Activated T-cell treated with anti-CD3 and anti-CD28 coated beads, Interleukin-2, amount 50 U/mL, for 48 hours (primary cell): ENCODE results near the gene ZBTB38.

Experiments used
- DNase-seq, 2 experiments: peaks; one replicate each; pipeline ENCODE4 v3.0.0-alpha.2; 2020

The ZBTB38 gene

DNA sequence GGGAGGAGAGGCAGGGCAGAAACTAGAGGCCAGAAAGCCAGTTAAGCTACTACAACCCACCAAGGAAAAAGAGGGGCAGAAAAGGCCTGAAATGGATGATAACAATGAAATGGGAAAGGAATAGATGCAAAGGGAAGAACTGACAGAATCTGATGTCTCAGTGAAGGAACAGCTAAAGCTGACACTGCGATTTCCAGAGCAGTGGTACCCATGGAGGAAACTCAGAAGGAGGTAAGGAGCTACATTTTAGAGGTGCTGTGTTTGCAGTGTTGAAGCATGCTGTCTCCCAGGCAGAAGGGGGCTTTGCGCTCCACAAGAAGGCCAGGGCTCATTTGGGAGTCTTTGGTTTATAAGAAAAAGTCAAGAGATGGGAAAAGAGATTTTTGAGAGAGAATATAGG is 38.0 kb downstream of the ZBTB38 start:
- DNase-seq: no peak

DNA sequence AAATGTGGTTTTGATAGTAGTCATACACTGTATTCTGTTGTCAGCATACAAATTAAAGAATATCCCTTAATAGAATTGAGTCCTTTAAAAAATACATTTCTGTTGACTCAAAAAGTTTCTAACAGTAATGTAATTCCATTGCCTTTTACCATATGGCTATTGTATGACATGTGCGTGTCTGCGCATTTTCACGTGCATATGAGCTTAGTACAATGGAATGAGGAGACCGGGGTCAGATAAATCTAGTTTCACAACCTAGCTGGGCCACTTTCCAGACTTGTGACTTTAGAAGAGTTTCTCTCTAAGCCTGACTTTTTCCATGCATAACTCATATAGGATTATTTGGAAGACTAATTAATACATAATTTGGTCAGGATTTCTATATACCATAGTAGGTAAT is 38.7 kb downstream of the ZBTB38 start:
- DNase-seq: no peak

DNA sequence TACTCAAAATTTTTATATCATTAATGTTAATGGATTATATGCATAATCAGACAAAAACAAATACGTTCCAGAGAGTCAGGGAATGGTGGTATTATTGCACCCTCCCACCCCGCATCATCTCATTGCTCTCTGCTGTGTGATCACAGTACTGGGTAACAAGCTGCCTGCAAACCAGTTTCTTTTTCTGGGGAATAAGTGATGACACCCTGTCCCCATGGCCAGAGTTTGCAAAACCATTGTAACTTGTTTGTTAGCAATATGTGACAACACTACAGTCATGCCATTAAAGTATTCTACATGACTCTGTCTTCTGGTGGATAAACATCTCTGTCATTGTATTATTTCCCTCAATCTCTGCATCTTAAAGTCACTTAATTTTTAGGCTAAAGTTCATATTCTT is 39.5 kb downstream of the ZBTB38 start:
- no peak for DNase-seq

DNA sequence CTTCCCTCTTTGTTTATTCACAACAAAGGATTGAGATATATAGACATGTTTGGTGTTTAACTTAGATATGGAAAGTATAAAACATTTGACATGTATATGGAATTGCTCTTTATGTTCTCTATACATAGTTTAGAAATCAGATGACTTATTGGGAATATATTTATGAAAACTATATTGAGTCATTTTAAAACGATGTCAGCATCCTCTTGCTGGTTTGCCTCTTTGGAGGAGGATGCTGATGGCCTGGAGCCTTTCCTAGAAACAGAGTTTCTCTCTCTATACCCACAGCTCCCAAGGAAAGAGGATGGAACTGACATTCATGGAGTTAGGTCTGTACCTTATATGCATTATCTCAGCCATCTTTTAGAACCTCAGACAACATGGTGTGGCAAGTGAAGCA is 40.3 kb downstream of the ZBTB38 start:
- no peak for DNase-seq

DNA sequence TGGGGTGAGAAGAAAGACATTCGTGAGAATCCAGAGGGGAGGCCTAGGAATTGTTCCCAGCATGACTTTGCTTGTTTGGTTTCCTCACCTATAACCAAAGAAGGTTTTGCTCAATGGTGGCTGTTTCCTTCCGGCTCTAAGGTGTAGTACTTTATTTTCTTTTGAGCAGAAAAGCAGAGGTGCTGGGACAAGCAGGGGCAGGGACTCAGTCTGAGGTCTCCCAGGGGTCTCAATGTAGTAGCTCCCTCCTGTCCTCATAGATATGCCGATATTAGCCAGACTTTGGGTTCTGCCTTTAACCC is 41.6 kb downstream of the ZBTB38 start:
- no peak for DNase-seq

- DNase-seq: no peak
Observed at GRCh38 chr3:141410408-141410807, 42.1 kb downstream of the ZBTB38 start.

- DNase-seq: no peak
Observed at GRCh38 chr3:141410846-141411245, 42.5 kb downstream of the ZBTB38 start.

DNA sequence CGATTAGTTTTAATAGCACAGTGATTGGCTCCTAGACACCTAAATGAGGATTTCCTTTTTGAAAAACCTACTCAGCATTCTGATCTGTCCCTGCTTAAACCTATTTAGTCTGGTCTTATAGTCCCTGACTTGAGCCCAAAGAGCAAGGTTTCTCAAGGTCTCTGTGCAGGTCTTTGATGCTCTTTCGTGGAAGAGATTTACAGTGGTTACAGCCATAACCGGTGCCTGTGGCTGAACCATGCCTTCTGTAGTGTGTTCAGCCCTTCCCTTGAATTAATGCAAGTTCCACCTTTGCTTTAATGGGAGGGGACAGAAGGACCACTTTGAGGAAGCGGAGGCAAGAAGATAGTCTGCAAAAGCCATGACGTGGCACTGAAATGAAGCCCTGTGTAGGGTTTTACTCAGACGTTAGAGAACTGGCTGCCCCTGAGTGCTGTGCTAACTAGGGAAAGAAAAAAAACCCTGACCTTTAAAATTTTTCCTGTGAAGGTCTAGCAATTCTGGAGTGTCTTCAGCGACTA is 43.0 kb downstream of the ZBTB38 start:
- peak; percentile 53 to 57 for DNase-seq

- DNase-seq: peak; percentile 54
Observed at GRCh38 chr3:141412087-141412935, 44.0 kb downstream of the ZBTB38 start.

- DNase-seq: no peak
Observed at GRCh38 chr3:141412936-141413354, 44.6 kb downstream of the ZBTB38 start.

GRCh38 chr3:141413391-141413790 is 45.1 kb downstream of the ZBTB38 start:
- peak in 1 of 2 experiments; percentile 51 for DNase-seq

GRCh38 chr3:141413801-141414689 is 45.7 kb downstream of the ZBTB38 start:
- DNase-seq: peak; percentile 62 to 68

DNA sequence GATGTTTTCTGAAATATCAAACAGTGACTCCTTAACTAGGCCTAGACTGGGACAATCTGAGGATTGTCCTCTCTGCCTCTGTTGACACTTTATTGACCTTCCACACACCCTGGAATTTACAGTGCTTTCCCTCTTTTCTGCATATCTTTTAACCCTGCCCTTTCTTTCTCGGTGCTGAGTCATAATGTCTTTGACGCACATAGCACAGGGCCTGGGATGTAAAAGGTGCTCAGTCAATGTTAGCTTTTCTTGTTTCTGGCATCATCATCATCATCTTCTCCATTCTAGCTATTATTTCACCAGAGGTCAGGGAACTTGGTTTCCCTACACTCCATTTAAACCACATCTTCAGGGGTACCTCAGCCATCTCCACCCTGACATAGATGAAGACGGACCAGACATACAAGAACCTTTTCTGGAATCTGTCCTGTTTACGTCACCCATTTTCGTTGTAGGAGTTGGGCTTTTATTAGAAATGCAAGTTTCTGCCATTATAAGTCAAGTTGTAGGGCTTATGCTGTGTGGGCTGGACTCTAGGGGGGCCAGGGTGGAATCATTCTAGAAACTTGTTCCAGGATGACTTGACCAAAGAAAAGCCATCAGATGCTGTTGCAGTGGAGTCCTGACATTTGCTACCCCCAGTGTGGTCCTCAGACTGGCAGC is 46.6 kb downstream of the ZBTB38 start:
- no peak for DNase-seq

DNA sequence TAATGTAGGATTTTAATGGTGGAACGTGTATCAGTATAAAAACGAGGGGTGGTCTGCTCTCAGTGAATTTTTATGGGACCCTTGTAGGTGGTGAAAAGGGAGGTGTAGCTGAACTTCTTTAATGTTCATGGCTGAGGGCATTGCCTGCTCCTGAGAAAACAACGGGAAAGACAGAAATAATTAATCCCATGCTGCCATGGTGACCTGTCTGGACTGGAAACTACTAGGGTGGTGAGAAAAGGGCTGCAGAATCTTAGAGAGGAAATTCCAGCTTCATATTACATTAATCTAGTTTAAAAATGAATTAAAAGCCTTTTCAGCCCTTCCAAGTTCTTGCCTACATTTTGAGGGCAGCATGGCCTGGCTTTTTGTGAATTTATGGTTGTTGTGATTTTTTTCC is 47.6 kb downstream of the ZBTB38 start:
- no peak for DNase-seq
